GM12878 (cell line): ENCODE data around the gene ENTREP3. TPM values are rescaled to one million over a fixed set of nuclear protein-coding genes. Genes with fewer than 3 reads are reported as not detected.

Source experiments
- ASH2L ChIP-seq: fragments of 300-600, 200-600 bp; sonication (generic); IDR thresholded peaks from 2 replicates; pipeline ENCODE4 v1.6.1; 2017; ENCODE audit warnings: low read depth, mild to moderate bottlenecking, borderline replicate concordance
- ATF3 ChIP-seq: IDR thresholded peaks from 2 replicates; pipeline ENCODE4 v1.6.1; 2011; ENCODE audit warnings: low read depth, mild to moderate bottlenecking, low read length, moderate library complexity, borderline replicate concordance; ENCODE audit errors: extremely low read depth
- ATF7 ChIP-seq: fragments of 450-650 bp; IDR thresholded peaks from 2 replicates; pipeline ENCODE4 v1.6.1; 2016; ENCODE audit warnings: low read depth, mild to moderate bottlenecking
- LARP7 ChIP-seq: fragments of 450-650 bp; IDR thresholded peaks from 2 replicates; pipeline ENCODE4 v1.6.1; 2017; ENCODE audit warnings: mild to moderate bottlenecking
- PBX3 ChIP-seq: IDR thresholded peaks from 2 replicates; pipeline ENCODE4 v1.6.1; 2011; ENCODE audit warnings: mild to moderate bottlenecking, low read depth, low read length, moderate library complexity; ENCODE audit not compliant: insufficient replicate concordance
- POLR2AphosphoS5 ChIP-seq: IDR thresholded peaks from 2 replicates; pipeline ENCODE4 v1.6.1; 2011; ENCODE audit warnings: mild to moderate bottlenecking, low read length, inconsistent platforms
- RAD51 ChIP-seq: fragments of 450-650 bp; IDR thresholded peaks from 2 replicates; pipeline ENCODE4 v1.6.1; 2016; ENCODE audit warnings: moderate library complexity, mild to moderate bottlenecking, inconsistent platforms
- RBBP5 ChIP-seq: fragments of 200-600 bp; sonication (generic); conservative IDR thresholded peaks from 2 replicates; pipeline ENCODE4 v1.6.1; 2016
- RFX5 ChIP-seq: IDR thresholded peaks from 2 replicates; pipeline ENCODE4 v1.6.1; 2011; ENCODE audit warnings: low read depth, low read length, improper control_type of control experiment
- YY1 ChIP-seq: IDR thresholded peaks from 2 replicates; pipeline ENCODE4 v1.6.1; 2011; ENCODE audit warnings: low read depth, mild to moderate bottlenecking, low read length
- polyA plus RNA-seq, 11 experiments: library from polyadenylated mRNA; depleted of rRNA in 4 of 11; unstranded in 6 of 11; stranded (reverse) in 5 of 11; fragments of >200 nt; fragmentation: Nextera tagmentation in 4 of 11; fragmentation: Illumina TruSeq in 1 of 11; extraction: Ambion mirVana in 4 of 11; extraction: Trizol in 1 of 11; gene quantifications; 1 replicate in 1 of 11; 2 replicates in 10 of 11; pipeline versions ENCODE4 v1.2.1 to v1.2.3, GENCODE V29; 2011 to 2016; ENCODE audit warnings: inconsistent platforms in 2 of 11, missing spikeins in 2 of 11, low read depth in 1 of 11
- total RNA-seq, 4 experiments: library from RNA; depleted of rRNA in 3 of 4; stranded (reverse); fragments of >200 nt in 3 of 4; fragmentation: Illumina TruSeq in 1 of 4; extraction: Trizol in 1 of 4; gene quantifications; 2 replicates each; pipeline versions ENCODE4 v1.2.1 to v1.2.3, GENCODE V29; 2013 to 2021
- TF ChIP-seq, protein P1 (sequence below): fragments of 450-650 bp; IDR thresholded peaks from 2 replicates; pipeline ENCODE4 v1.6.1; 2017; ENCODE audit warnings: mild to moderate bottlenecking, moderate library complexity
- TF ChIP-seq, protein P2 (sequence below): fragments of 450-650 bp; IDR thresholded peaks from 2 replicates; pipeline ENCODE4 v1.6.1; 2016; ENCODE audit warnings: mild to moderate bottlenecking, moderate library complexity, borderline replicate concordance
- TF ChIP-seq, protein P3 (sequence below): fragments of 450-650 bp; IDR thresholded peaks from 2 replicates; pipeline ENCODE4 v1.6.1; 2017; ENCODE audit warnings: mild to moderate bottlenecking, low read depth, inconsistent platforms; ENCODE audit not compliant: poor library complexity, severe bottlenecking

The ENTREP3 gene
- total and polyA plus RNA-seq, 10 of the 15 experiments (the other 5 are each of a cell fraction or from before 2014, with no cell fraction given): 1.7 to 31.8 (median 3.9) TPM

- TF ChIP-seq PBX3 (peak; percentile 57), POLR2AphosphoS5 (peak; percentile 78; the same call in 1 of the 2 replicates), ATF3 (peak; percentile 34; the same call in 1 of the 2 replicates), RAD51 (peak; percentile 82), LARP7 (no peak), YY1 (no peak), RBBP5 (no peak), ATF7 (no peak), RFX5 (0 out of 2 replicates have a peak, but pooled peaks have one; percentile 15), ASH2L (no peak)
- TF ChIP-seq, protein P1, sequence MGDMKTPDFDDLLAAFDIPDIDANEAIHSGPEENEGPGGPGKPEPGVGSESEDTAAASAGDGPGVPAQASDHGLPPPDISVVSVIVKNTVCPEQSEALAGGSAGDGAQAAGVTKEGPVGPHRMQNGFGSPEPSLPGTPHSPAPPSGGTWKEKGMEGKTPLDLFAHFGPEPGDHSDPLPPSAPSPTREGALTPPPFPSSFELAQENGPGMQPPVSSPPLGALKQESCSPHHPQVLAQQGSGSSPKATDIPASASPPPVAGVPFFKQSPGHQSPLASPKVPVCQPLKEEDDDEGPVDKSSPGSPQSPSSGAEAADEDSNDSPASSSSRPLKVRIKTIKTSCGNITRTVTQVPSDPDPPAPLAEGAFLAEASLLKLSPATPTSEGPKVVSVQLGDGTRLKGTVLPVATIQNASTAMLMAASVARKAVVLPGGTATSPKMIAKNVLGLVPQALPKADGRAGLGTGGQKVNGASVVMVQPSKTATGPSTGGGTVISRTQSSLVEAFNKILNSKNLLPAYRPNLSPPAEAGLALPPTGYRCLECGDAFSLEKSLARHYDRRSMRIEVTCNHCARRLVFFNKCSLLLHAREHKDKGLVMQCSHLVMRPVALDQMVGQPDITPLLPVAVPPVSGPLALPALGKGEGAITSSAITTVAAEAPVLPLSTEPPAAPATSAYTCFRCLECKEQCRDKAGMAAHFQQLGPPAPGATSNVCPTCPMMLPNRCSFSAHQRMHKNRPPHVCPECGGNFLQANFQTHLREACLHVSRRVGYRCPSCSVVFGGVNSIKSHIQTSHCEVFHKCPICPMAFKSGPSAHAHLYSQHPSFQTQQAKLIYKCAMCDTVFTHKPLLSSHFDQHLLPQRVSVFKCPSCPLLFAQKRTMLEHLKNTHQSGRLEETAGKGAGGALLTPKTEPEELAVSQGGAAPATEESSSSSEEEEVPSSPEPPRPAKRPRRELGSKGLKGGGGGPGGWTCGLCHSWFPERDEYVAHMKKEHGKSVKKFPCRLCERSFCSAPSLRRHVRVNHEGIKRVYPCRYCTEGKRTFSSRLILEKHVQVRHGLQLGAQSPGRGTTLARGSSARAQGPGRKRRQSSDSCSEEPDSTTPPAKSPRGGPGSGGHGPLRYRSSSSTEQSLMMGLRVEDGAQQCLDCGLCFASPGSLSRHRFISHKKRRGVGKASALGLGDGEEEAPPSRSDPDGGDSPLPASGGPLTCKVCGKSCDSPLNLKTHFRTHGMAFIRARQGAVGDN: peak; percentile 91
- TF ChIP-seq, protein P2, sequence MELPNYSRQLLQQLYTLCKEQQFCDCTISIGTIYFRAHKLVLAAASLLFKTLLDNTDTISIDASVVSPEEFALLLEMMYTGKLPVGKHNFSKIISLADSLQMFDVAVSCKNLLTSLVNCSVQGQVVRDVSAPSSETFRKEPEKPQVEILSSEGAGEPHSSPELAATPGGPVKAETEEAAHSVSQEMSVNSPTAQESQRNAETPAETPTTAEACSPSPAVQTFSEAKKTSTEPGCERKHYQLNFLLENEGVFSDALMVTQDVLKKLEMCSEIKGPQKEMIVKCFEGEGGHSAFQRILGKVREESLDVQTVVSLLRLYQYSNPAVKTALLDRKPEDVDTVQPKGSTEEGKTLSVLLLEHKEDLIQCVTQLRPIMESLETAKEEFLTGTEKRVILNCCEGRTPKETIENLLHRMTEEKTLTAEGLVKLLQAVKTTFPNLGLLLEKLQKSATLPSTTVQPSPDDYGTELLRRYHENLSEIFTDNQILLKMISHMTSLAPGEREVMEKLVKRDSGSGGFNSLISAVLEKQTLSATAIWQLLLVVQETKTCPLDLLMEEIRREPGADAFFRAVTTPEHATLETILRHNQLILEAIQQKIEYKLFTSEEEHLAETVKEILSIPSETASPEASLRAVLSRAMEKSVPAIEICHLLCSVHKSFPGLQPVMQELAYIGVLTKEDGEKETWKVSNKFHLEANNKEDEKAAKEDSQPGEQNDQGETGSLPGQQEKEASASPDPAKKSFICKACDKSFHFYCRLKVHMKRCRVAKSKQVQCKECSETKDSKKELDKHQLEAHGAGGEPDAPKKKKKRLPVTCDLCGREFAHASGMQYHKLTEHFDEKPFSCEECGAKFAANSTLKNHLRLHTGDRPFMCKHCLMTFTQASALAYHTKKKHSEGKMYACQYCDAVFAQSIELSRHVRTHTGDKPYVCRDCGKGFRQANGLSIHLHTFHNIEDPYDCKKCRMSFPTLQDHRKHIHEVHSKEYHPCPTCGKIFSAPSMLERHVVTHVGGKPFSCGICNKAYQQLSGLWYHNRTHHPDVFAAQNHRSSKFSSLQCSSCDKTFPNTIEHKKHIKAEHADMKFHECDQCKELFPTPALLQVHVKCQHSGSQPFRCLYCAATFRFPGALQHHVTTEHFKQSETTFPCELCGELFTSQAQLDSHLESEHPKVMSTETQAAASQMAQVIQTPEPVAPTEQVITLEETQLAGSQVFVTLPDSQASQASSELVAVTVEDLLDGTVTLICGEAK: no peak; the same call in 1 of the 2 replicates
- TF ChIP-seq, protein P3, sequence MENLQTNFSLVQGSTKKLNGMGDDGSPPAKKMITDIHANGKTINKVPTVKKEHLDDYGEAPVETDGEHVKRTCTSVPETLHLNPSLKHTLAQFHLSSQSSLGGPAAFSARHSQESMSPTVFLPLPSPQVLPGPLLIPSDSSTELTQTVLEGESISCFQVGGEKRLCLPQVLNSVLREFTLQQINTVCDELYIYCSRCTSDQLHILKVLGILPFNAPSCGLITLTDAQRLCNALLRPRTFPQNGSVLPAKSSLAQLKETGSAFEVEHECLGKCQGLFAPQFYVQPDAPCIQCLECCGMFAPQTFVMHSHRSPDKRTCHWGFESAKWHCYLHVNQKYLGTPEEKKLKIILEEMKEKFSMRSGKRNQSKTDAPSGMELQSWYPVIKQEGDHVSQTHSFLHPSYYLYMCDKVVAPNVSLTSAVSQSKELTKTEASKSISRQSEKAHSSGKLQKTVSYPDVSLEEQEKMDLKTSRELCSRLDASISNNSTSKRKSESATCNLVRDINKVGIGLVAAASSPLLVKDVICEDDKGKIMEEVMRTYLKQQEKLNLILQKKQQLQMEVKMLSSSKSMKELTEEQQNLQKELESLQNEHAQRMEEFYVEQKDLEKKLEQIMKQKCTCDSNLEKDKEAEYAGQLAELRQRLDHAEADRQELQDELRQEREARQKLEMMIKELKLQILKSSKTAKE: no peak
Measured at GRCh38 chr1:155273343-155274245, 18.3 kb upstream of the ENTREP3 start, which contains the start of gene CLK2 (continued).
